ENCODE data around the gene TYROBP.
A peak's percentile ranks its signal among the peaks of the same experiment; 100 is the strongest.
"Not testable (repeated sequence)": the region's sequence is repeated elsewhere in the genome, so short reads cannot be mapped to it uniquely, and the experiment has no call there.

The TYROBP gene

GRCh38 chr19:35908010-35908441 lies at the start of gene TYROBP:
Gene TYROBP (minus strand): TSS chr19:35908295. CDS start chr19:35908228, 67 bp downstream.
- DNase-seq, result no peak

- not testable (repeated sequence) for DNase-seq
Observed at GRCh38 chr19:35957411-35957810, 49.3 kb upstream of the TYROBP start.

GRCh38 chr19:35955881-35956634 lies 48.0 kb upstream of the TYROBP start:
- DNase-seq, result no peak

- no peak for DNase-seq
Observed at GRCh38 chr19:35949131-35949530, 41.0 kb upstream of the TYROBP start.

GRCh38 chr19:35946203-35946602 lies 38.1 kb upstream of the TYROBP start:
- DNase-seq, result no peak

GRCh38 chr19:35945121-35945790 lies 37.2 kb upstream of the TYROBP start:
- no peak for DNase-seq

- DNase-seq, result no peak
Observed at GRCh38 chr19:35944556-35944955, 36.5 kb upstream of the TYROBP start.

- DNase-seq, result no peak
Observed at GRCh38 chr19:35943321-35944301, 35.5 kb upstream of the TYROBP start.

GRCh38 chr19:35942235-35942634 lies 34.1 kb upstream of the TYROBP start:
- no peak for DNase-seq

- no peak for DNase-seq
Observed at GRCh38 chr19:35940839-35941238, 32.7 kb upstream of the TYROBP start.

- DNase-seq, result no peak
Observed at GRCh38 chr19:35940078-35940775, 32.1 kb upstream of the TYROBP start.

- no peak for DNase-seq
Observed at GRCh38 chr19:35939307-35940077, 31.4 kb upstream of the TYROBP start.

- DNase-seq, result no peak
Observed at GRCh38 chr19:35938282-35939224, 30.5 kb upstream of the TYROBP start.

GRCh38 chr19:35937345-35938281 lies 29.5 kb upstream of the TYROBP start:
- DNase-seq, result no peak

GRCh38 chr19:35936738-35937268 lies 28.7 kb upstream of the TYROBP start:
- no peak for DNase-seq

GRCh38 chr19:35935911-35936737 lies 28.0 kb upstream of the TYROBP start, which contains the start of gene LRFN3:
Gene LRFN3 (plus strand): TSS chr19:35936374. CDS start chr19:35939426, 3,052 bp downstream.
- peak; percentile 56 to 63 for DNase-seq

GRCh38 chr19:35932291-35932936 lies 24.3 kb upstream of the TYROBP start:
- no peak for DNase-seq

- no peak for DNase-seq
Observed at GRCh38 chr19:35931874-35932202, 23.7 kb upstream of the TYROBP start.

Data from activated CD4-positive, alpha-beta T cell treated with anti-CD3 and anti-CD28 coated beads for 4 hours (primary cell).